C4-2B (cell line): ENCODE measurements around the gene PRKCB.

Experiments
- H3K27ac ChIP-seq: fragments of 450-650 bp; 2 replicates; pipeline ENCODE4 v1.5.1; 2017
- ZFX ChIP-seq: fragments of 450-650 bp; IDR thresholded peaks from 2 replicates; pipeline ENCODE4 v1.6.1; 2017
- TF ChIP-seq, protein P1 (sequence below): fragments of 450-650 bp; conservative IDR thresholded peaks from 2 replicates; pipeline ENCODE4 v1.5.1; 2017; ENCODE audit warnings: mild to moderate bottlenecking

Gene PRKCB

DNA sequence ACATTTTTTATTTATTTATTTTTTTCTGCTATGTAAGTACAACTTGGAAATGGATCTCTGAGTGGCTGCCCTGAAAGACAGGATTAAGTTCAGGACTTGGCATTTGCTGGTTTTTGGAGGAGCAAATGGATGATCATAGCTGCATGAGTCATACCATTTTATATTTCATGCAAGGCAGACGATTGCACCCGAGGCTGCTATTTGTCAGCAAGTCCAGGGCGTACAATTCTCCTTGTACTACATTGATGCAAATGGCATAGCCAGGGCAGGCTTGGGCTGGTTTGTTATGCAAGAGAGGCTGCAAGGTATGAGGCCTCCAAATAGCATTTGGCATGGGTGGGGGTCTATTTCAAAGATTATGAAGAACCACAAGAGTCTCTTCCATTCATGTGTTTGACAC is 339.2 kb downstream of the PRKCB start:
- TF ChIP-seq, protein P1, sequence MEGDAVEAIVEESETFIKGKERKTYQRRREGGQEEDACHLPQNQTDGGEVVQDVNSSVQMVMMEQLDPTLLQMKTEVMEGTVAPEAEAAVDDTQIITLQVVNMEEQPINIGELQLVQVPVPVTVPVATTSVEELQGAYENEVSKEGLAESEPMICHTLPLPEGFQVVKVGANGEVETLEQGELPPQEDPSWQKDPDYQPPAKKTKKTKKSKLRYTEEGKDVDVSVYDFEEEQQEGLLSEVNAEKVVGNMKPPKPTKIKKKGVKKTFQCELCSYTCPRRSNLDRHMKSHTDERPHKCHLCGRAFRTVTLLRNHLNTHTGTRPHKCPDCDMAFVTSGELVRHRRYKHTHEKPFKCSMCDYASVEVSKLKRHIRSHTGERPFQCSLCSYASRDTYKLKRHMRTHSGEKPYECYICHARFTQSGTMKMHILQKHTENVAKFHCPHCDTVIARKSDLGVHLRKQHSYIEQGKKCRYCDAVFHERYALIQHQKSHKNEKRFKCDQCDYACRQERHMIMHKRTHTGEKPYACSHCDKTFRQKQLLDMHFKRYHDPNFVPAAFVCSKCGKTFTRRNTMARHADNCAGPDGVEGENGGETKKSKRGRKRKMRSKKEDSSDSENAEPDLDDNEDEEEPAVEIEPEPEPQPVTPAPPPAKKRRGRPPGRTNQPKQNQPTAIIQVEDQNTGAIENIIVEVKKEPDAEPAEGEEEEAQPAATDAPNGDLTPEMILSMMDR, result no peak
- no peak for TF ChIP-seq ZFX

DNA sequence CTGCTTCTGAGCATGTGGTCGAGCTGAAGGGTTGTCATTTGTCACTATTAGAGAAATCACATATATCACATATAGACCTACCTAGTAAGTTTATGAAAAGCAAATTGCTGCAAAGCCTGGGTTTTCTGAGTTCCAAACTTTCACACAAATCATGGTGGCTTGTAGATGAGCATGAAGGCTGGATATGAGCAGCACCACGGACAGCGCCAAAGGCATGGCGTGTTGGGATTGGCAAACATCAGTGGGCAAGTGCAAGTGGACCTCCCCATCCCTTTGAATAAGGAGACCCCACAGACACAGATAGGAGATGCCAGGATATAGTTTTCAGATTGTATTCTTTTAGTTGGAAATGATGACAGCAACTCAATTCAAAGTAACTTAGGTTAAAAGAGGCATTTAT is 342.7 kb downstream of the PRKCB start:
- TF ChIP-seq, protein P1, result no peak
- TF ChIP-seq ZFX, result no peak
- no peak overlapping the region for H3K27ac ChIP-seq

More for the DNA sequence above, 339.2 kb downstream of the PRKCB start:
- no peak overlapping the region for H3K27ac ChIP-seq

DNA sequence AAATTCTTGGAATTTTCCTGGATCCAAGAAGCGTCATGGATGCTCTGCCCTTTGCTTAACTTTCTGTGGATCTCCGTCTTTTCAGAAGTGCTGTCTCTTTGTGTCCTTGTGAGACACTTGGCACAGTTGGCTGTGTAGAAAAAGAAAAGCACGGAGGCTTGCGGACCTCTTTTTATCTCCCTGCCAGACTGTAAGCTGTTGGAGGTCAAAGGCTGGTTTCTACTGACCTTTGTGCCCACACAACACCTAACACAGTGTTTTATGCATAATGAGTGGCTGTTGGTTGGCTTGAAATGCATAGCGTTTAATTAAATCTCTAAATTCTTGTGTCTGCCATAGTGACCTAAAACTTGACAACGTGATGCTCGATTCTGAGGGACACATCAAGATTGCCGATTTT is 344.7 kb downstream of the PRKCB start:
- TF ChIP-seq, protein P1, result no peak
- no peak for TF ChIP-seq ZFX
- H3K27ac ChIP-seq, result no peak overlapping the region

DNA sequence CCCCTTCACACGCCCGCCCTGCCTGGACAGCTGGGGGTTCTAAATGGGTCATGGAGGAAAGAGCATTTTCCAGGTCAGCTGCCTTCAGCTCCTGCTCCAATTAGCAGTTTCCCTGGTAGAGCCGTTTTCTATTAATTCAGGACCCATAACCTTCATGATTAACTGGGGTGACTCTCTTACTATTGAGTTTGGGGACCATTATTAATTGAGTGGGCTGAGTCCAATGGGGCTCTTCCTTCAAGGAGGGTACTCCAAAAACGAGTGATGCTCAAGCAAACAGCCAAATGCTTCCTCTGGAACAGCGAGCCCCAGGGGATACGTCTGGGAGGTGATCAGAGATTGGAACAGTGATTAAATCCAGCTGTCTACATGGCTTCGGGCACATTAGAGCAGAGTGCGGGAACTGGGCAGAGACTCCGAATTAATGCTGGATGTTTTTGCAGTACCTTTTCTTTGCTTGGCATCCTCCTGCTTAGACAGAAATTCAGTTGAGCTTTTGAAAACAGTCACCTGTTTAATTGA is 352.3 kb downstream of the PRKCB start:
- no peak overlapping the region for H3K27ac ChIP-seq
- TF ChIP-seq, protein P1, result no peak
- no peak for TF ChIP-seq ZFX

DNA sequence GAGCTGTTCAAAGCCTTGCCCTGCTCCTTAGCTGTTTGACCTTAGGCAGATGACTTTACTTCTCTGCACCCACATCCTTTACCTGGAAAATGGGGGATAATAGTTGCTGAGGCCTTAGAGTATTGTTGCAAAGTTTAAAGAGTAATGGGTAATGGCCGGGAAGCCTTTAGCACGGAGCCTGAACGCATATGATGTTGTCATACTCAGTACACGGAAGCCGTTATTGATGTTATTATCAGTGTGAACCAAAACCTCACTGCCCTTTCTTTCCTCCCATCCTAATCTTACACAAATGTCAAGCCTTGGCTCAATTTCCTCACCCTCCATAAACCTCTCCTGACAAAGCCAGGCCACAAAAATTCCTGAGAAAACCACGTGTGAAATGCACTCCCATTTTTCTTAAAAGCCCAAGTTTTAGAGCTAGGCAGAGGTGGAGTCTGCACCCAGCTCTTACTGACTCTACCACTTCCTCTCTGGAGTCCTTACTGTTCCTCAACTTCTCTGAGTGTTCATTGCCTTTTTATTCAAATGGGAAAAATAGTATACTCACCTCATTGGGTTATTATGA is 353.1 kb downstream of the PRKCB start:
- no peak for TF ChIP-seq ZFX
- TF ChIP-seq, protein P1, result no peak
- H3K27ac ChIP-seq, result no peak overlapping the region

DNA sequence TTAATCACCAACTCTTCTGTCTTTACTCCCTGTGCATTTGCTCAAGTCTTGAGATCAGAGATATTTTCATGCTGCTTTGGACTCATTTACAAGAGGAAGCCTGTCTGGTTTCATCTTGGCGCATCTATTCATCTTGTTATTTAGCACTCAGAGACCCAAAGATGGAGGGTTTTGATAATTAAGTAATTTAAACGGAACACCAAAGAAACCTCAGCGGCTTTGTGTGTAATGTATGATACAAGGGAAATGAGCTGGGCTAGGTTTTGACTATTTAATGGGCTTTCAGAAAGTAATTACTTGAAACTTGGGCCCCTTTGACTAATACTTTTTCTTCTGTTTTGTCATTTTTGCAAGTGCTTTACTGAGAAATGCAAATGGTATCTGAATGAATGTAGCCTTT is 354.2 kb downstream of the PRKCB start:
- H3K27ac ChIP-seq, result no peak overlapping the region
- TF ChIP-seq, protein P1, result no peak
- no peak for TF ChIP-seq ZFX

DNA sequence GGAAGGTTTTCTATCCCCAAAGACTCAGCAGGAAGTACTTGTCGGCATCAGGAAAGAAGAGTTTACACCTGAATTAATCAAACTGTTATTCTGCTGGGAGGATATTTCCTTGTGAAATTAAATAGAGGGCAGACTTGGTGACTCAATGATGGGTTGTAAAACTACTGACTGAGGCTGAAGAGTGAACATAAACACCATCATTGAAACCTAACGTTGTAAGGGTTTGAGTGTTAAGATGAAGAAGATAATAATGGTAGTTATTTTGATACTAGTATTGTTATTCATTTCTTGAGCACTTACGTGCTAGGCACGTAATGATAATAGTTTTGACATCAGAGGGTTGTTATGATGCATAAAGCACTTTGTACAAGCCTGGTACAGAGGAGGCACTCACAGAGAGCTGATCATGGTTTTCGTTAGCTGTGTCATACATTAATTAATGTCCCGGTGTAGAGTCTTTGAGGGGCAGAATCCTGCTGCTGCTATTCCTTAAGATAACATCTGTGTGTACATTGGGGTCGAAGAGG is 356.2 kb downstream of the PRKCB start:
- no peak overlapping the region for H3K27ac ChIP-seq
- TF ChIP-seq, protein P1, result no peak
- TF ChIP-seq ZFX, result no peak
